ENCODE results near the gene KIT.

Gene KIT

GRCh38 chr4:54645830-54646229 is 11.9 kb upstream of the KIT start:
- DNase-seq (ENCODE audit: low spot score), result no peak
- no peak for TF ChIP-seq CTCF (IDR thresholded peaks at IDR 0.05; ENCODE audit: borderline replicate concordance, control extremely low read depth, extremely low read depth, insufficient read depth, missing control alignments)
- in situ Hi-C loops (cut with MboI; ENCODE audit: low sequenced_read_pairs, unreplicated experiment), result no loop called here

DNA sequence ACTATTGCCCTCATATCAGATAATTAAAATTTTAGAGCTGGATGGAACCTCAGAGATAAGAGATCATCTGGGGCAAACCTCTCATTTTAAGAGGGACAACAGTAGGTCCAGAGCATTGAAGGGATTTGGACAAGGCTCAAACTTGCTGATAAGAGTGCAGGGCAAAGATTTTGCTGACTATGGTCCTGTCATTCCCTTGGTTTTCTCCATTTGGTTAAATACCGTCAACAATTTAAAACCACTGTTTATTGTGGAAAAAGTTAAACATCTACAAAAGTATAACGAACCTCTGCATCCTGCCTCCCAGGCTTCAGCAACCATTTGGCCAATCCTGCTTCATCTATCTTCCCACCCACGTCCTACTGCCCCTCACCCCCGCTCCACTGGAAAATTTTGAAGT is 10.7 kb upstream of the KIT start:
- in situ Hi-C loops (cut with MboI; ENCODE audit: low sequenced_read_pairs, unreplicated experiment), result no loop called here

DNA sequence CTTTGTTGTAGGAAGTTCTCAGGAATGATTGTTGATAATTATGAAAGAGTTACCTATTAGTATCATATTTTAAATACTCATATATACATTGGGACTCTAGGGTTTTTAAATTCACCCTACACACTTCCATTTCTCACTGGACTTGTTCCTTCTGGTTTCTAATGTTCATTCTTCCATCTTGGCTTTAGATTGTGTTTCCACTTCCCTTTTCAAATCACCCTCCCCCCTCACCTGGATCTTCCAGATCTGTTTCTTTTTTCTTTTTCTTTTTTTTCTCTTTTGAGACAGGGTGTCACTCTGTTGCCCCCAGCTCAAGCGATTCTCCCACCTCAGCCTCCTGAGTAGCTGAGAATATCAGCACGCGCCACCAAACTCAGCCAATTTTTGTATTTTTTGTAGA is 6.7 kb upstream of the KIT start:
- TF ChIP-seq CTCF (IDR thresholded peaks at IDR 0.05; ENCODE audit: borderline replicate concordance, control extremely low read depth, extremely low read depth, insufficient read depth, missing control alignments), result no peak
- in situ Hi-C loops (cut with MboI; ENCODE audit: low sequenced_read_pairs, unreplicated experiment), result no loop called here
- no peak for DNase-seq (ENCODE audit: low spot score)

More for the DNA sequence above, 10.7 kb upstream of the KIT start:
- TF ChIP-seq CTCF (IDR thresholded peaks at IDR 0.05; ENCODE audit: borderline replicate concordance, control extremely low read depth, extremely low read depth, insufficient read depth, missing control alignments), result no peak
- no peak for DNase-seq (ENCODE audit: low spot score)

GRCh38 chr4:54654753-54655152 is 3.0 kb upstream of the KIT start:
- in situ Hi-C loops (cut with MboI; ENCODE audit: low sequenced_read_pairs, unreplicated experiment), result no loop called here
- DNase-seq (ENCODE audit: low spot score), result no peak
- TF ChIP-seq CTCF (IDR thresholded peaks at IDR 0.05; ENCODE audit: borderline replicate concordance, control extremely low read depth, extremely low read depth, insufficient read depth, missing control alignments), result no peak

- no peak for DNase-seq (ENCODE audit: low spot score)
- in situ Hi-C loops (cut with MboI; ENCODE audit: low sequenced_read_pairs, unreplicated experiment), result no loop called here
- no peak for TF ChIP-seq CTCF (IDR thresholded peaks at IDR 0.05; ENCODE audit: borderline replicate concordance, control extremely low read depth, extremely low read depth, insufficient read depth, missing control alignments)
Measured at GRCh38 chr4:54657185-54657550, 589 bp upstream of the KIT start.

GRCh38 chr4:54658252-54659093 is 716 bp downstream of the KIT start:
- DNase-seq (ENCODE audit: low spot score), result peak; percentile 54
- in situ Hi-C loops (cut with MboI; ENCODE audit: low sequenced_read_pairs, unreplicated experiment), result no loop called here
- TF ChIP-seq CTCF (IDR thresholded peaks at IDR 0.05; ENCODE audit: borderline replicate concordance, control extremely low read depth, extremely low read depth, insufficient read depth, missing control alignments), result no peak

Data from GM13976 (cell line).